Uterus (tissue), 2 donors: ENCODE data around the gene RASL10A.

ENCODE experiments used
- POLR2A ChIP-seq, 2 donors: fragments of 450-650 bp; IDR thresholded peaks; one replicate each; pipeline ENCODE4 v1.6.1; 2016; ENCODE audit warnings: antibody characterized with exemption in 2 of 2, mild to moderate bottlenecking in 1 of 2, moderate library complexity in 1 of 2
- TF ChIP-seq, protein P1 (sequence below), 4 experiments: fragments of 200-600 bp in 2 of 4; fragments of 450-650 bp in 2 of 4; sonication (generic) in 2 of 4; IDR thresholded peaks; one replicate each; pipeline ENCODE4 v1.5.1; 2016 to 2019; ENCODE audit warnings: antibody characterized with exemption in 4 of 4, mild to moderate bottlenecking in 2 of 4, moderate library complexity in 1 of 4

GRCh38 chr22:29341849-29342127 lies 26.3 kb upstream of the RASL10A start:
- no peak for TF ChIP-seq POLR2A (IDR thresholded peaks at IDR 0.05)
- TF ChIP-seq, protein P1, sequence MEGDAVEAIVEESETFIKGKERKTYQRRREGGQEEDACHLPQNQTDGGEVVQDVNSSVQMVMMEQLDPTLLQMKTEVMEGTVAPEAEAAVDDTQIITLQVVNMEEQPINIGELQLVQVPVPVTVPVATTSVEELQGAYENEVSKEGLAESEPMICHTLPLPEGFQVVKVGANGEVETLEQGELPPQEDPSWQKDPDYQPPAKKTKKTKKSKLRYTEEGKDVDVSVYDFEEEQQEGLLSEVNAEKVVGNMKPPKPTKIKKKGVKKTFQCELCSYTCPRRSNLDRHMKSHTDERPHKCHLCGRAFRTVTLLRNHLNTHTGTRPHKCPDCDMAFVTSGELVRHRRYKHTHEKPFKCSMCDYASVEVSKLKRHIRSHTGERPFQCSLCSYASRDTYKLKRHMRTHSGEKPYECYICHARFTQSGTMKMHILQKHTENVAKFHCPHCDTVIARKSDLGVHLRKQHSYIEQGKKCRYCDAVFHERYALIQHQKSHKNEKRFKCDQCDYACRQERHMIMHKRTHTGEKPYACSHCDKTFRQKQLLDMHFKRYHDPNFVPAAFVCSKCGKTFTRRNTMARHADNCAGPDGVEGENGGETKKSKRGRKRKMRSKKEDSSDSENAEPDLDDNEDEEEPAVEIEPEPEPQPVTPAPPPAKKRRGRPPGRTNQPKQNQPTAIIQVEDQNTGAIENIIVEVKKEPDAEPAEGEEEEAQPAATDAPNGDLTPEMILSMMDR (IDR thresholded peaks at IDR 0.05) = no peak
